Fibroblast of skin of scalp (primary cell): ENCODE data around the gene ETNPPL.
"Not testable (repeated sequence)": the region's sequence is repeated elsewhere in the genome, so short reads cannot be mapped to it uniquely, and the experiment has no call there.

Experiments
- DNase-seq: peaks from one replicate; pipeline ENCODE4 v3.0.0-alpha.2; 2013

The ETNPPL gene

GRCh38 chr4:108754327-108754726, 8.5 kb downstream of the ETNPPL start:
- DNase-seq = no peak

GRCh38 chr4:108751321-108751720, 11.5 kb downstream of the ETNPPL start:
- no peak for DNase-seq

GRCh38 chr4:108749119-108749518, 13.7 kb downstream of the ETNPPL start:
- no peak for DNase-seq

- DNase-seq = no peak
Measured at GRCh38 chr4:108746511-108746910, 16.3 kb downstream of the ETNPPL start.

GRCh38 chr4:108744307-108744706, 18.5 kb downstream of the ETNPPL start:
- DNase-seq = no peak

- no peak for DNase-seq
Measured at GRCh38 chr4:108742451-108743420, 20.1 kb downstream of the ETNPPL start.

GRCh38 chr4:108738003-108738706, 24.7 kb downstream of the ETNPPL start:
- peak; percentile 36 for DNase-seq

GRCh38 chr4:108731006-108731405, 31.8 kb downstream of the ETNPPL start:
- no peak for DNase-seq

- no peak for DNase-seq
Measured at GRCh38 chr4:108730579-108730978, 32.3 kb downstream of the ETNPPL start.

GRCh38 chr4:108729731-108730130, 33.1 kb downstream of the ETNPPL start:
- DNase-seq = no peak

- DNase-seq = no peak
Measured at GRCh38 chr4:108725457-108725856, 37.4 kb downstream of the ETNPPL start.

- no peak for DNase-seq
Measured at GRCh38 chr4:108717386-108717785, 45.5 kb downstream of the ETNPPL start.

GRCh38 chr4:108716340-108716739, 46.5 kb downstream of the ETNPPL start:
- no peak for DNase-seq

- no peak for DNase-seq
Measured at GRCh38 chr4:108714880-108715279, 48.0 kb downstream of the ETNPPL start.

- not testable (repeated sequence) for DNase-seq
Measured at GRCh38 chr4:108710578-108710977, 52.3 kb downstream of the ETNPPL start.

- DNase-seq = no peak
Measured at GRCh38 chr4:108709722-108710121, 53.1 kb downstream of the ETNPPL start.

GRCh38 chr4:108709234-108709633, 53.6 kb downstream of the ETNPPL start:
- DNase-seq = no peak

- DNase-seq = no peak
Measured at GRCh38 chr4:108706289-108706688, 56.6 kb downstream of the ETNPPL start.

GRCh38 chr4:108703966-108704365, 58.9 kb downstream of the ETNPPL start:
- no peak for DNase-seq

GRCh38 chr4:108703370-108703769, 59.5 kb downstream of the ETNPPL start:
- no peak for DNase-seq

GRCh38 chr4:108702960-108703359, 59.9 kb downstream of the ETNPPL start:
- DNase-seq = peak; percentile 8

- peak; percentile 60 for DNase-seq
Measured at GRCh38 chr4:108700081-108700757, 62.6 kb downstream of the ETNPPL start.

GRCh38 chr4:108696160-108696559, 66.7 kb downstream of the ETNPPL start:
- no peak for DNase-seq
